GM04504 (cell line): ENCODE measurements around the gene CD9.
"Not testable (repeated sequence)": the region's sequence is repeated elsewhere in the genome, so short reads cannot be mapped to it uniquely, and the experiment has no call there.

Experiments
- DNase-seq: peaks from one replicate; pipeline ENCODE4 v3.0.0-alpha.2; 2012; ENCODE audit warnings: low read depth

Gene CD9

DNA sequence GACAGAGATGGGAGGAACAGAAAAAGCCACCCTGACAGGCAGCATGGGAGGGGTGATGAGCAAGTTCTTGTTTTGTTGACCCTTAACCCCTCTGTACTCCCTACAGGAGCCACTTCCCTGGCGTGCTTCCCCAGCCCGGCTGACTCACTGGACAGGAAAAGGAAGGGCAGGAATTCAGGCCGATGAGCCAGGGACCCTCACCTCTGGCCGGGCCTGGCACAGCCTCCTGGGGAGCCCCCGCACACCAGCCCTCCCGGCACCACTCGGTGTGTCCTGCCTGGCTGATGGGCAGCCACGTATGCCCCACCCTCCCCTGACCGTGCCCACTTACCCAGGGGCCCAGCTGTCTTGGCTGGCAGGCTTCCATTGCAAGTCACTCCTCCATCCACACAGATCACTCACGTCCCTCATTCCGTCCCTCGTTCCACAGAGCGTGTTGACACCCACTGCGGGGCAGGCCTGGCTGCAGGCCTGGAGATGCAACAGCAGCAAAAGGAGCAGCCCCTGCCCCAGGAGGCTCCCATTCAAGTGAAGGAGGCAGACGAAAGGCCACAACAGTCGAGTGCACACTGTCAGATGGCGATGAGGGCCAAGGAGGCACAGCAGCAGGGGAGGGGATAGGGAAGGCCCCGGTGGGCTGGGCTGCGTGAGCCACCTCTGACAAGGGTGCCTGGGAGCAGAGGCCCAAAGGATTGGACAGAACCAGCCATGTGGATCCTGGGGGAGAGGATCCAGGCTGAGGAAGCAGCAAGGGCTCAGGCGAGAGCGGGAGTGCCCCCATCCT is 19.7 kb upstream of the CD9 start:
- peak; percentile 62 for DNase-seq

- DNase-seq, result no peak
Observed at GRCh38 chr12:6181166-6181565, 19.0 kb upstream of the CD9 start.

- DNase-seq, result no peak
Observed at GRCh38 chr12:6181583-6182278, 18.5 kb upstream of the CD9 start.

DNA sequence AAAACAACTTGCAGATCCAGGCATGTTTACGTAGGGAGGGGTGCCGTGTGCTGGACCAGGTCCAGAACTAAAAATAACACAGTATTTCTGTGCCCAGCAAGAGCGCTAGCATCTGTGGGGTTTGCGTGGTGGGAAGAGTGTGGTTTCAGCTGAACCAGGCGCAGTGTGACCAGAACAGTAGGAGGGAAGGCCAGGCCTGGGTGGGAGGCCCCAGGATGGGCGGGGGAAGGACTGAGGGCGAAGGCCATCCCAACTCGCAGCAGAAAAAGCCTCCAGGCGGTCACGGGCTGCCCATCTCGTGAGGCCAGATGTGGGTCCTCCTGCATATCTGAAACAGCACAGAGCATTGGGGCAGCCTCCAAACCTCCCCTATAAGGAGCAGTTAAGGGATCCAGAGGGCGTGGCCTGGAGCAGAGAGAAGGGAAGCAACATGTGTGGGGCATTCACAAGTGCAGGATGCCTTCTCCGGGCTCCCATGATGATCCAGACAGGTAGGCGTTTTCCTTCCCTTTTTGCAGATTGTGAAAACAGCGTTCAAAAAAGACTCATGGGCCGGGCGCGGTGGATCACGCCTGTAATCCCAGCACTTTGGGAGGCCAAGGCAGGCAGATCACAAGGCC is 17.8 kb upstream of the CD9 start:
- peak; percentile 81 for DNase-seq

DNA sequence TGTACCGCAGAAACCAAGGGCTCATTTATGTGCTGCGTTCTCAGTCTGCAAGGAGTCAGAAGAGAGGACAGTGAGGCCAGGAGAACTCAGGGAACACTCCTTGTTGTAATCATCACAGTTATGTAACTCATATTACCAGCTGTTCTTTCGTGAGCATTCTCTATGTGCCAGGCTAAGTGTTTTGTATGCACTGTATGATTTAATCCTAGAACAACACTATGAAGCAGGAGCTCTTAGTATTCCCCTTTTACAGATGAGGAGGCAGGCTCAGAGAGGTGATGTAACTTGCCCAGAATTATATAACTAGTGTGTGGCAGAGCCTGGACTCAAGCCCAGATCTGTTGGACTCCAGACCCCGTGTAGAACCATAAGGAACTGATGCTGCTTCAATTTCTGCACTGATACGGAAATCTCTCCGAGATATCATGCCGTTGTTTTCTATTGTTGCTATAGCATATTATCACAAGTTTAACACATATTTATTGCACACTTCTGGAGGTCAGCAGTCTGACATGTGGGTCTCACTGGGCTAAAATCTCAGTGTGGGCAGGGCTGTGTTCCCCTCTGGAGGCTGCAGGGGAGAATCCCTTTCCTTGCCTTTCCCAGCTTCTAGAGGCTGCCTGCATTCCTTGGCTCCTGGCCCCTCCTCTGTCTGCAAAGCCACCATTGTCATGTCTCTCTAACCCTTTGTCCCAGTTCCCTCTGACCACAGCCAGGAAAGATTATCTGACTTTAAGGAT is 16.3 kb upstream of the CD9 start:
- peak; percentile 53 for DNase-seq

GRCh38 chr12:6185961-6186827 is 14.0 kb upstream of the CD9 start:
- no peak for DNase-seq

GRCh38 chr12:6187948-6188793 is 12.0 kb upstream of the CD9 start:
- DNase-seq, result no peak

DNA sequence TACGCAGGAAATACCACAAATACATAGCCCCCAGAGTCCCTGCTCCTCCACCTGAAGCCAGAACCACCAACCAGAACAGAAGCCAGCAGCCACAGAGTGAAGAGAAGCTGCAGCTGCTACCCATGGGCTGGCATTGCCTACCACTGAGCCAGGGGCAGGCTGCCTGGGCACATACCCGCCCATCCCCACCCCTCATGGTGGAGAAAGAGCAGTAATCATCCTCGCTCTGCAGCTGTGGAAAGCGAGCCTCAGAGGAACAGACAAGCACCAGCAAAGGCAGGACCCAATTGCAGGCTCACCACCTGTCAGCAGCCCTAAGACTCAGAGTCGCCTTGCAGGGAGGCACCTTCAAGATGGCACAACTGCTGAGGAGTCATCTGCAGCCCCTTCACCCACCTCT is 11.2 kb upstream of the CD9 start:
- DNase-seq, result no peak

GRCh38 chr12:6189952-6190598 is 10.1 kb upstream of the CD9 start:
- not testable (repeated sequence) for DNase-seq

- DNase-seq, result not testable (repeated sequence)
Observed at GRCh38 chr12:6190767-6191530, 9.3 kb upstream of the CD9 start.

DNA sequence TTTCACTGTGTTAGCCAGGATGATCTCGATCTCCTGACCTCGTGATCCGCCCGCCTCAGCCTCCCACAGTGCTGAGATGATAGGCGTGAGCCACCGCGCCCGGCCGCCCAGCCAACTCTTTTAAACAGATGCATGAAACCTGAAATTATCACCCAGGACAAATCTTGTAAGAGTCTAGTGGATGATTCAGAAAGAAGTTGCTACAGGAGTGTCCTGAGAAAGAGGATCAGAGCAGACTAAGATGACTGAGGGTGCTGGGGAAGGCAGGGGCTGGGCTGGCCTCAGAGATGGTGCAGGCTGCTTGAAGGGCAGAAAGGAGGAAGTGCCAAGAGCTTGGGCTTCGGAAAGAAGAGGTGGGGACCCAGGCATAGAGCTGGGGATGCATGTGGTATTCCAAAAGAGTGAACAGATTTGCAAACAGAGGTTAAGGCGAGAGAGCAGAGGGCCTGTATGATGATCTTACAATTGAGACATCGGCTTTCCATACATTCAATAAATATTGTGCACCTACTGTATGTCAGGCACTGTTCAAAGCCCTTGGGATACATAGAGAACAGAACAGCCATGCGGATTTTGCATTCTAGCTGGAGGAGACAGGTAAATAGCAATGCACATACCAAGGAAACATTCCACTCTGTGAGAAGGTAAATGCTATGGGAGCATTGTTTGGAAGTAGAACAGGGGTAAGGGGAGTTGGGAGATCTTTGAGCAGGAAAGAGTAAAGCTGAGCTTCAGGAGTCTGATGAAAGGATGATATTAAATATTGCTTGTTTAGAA is 7.4 kb upstream of the CD9 start:
- DNase-seq, result no peak

GRCh38 chr12:6193853-6194815 is 6.1 kb upstream of the CD9 start:
- DNase-seq, result no peak

- peak; percentile 67 for DNase-seq
Observed at GRCh38 chr12:6195665-6196535, 4.3 kb upstream of the CD9 start.

GRCh38 chr12:6198051-6198450 is 2.1 kb upstream of the CD9 start:
- DNase-seq, result no peak

GRCh38 chr12:6198556-6198955 is 1.6 kb upstream of the CD9 start:
- no peak for DNase-seq

- DNase-seq, result no peak
Observed at GRCh38 chr12:6198985-6199530, 1.1 kb upstream of the CD9 start.
